Measurements from ENCODE around the gene SAMM50. TPM values are rescaled to one million over a fixed set of nuclear protein-coding genes. Genes with fewer than 3 reads are reported as not detected.

The SAMM50 gene
- polyA plus RNA-seq, 3 donors: 17.0 to 70.0 (median 62.5) TPM

DNA sequence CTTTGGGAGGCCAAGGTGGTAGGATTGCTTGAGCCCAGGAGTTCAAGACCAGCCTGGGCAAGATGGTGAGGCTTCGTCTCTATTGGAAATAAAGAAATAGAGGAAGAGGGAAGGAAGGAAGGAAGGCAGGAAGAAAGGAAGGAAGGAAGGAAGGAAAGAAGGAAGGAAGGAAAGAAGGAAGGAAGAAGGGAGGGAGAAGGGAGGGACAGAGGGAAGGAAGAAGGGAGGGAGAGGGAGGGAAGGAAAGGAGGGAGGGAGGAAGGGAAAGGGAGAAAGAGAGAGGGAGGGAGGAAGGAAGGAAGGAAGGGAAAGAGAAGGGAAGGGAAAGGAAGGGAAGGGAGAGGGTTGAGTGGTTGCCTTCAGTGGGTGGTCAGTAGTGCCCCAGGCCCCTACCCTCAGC is 45.5 kb upstream of the SAMM50 start:
- H3K27ac Mint-ChIP-seq: no peak overlapping the region
- peaks cover 3 to 7% (median 5%) of the 10 kb centered on the region in 7 donors for H3K9me3 Mint-ChIP-seq
- Histone ChIP-seq H3K27me3 (ENCODE audit: control insufficient read depth in 2 of 2, insufficient read depth in 2 of 2, low read length in 2 of 2) (no peaks in the 10 kb centered on the region), H3K9me3 (replicated peaks in 1 of 2; ENCODE audit: control insufficient read depth in 1 of 2, insufficient read depth in 1 of 2, low read length in 2 of 2) (peaks cover 0 to 10% of the 10 kb centered on the region in 2 donors), H3K9ac (ENCODE audit: insufficient read depth, low read length, poor library complexity, severe bottlenecking) (no peak overlapping the region), H2AFZ (ENCODE audit: insufficient read depth, low read depth, low read length, poor library complexity, severe bottlenecking) (no peak overlapping the region), H3K4me1 (ENCODE audit: control insufficient read depth in 1 of 2, insufficient read depth in 2 of 2, low read length in 2 of 2) (no peaks in the 10 kb centered on the region), H4K20me1 (ENCODE audit: insufficient read depth, low read length) (no peaks in the 10 kb centered on the region), H3K36me3 (replicated peaks in 1 of 2; ENCODE audit: control insufficient read depth in 1 of 2, insufficient read depth in 2 of 2, low read length in 2 of 2) (no peaks in the 10 kb centered on the region), H3K4me3 (replicated peaks in 1 of 3; ENCODE audit: low read depth in 2 of 3, low read length in 3 of 3) (no peak overlapping the region), H3K79me2 (ENCODE audit: insufficient read depth, low read length) (no peaks in the 10 kb centered on the region), H3K4me2 (replicated peaks; ENCODE audit: extremely low read depth, low read length, poor library complexity, severe bottlenecking) (no peak overlapping the region), H3K27ac (ENCODE audit: low read depth in 1 of 2, low read length in 2 of 2) (no peak overlapping the region)
- H3K4me1 Mint-ChIP-seq: no peaks in the 10 kb centered on the region
- intact Hi-C loops (cut with micrococcal nuclease): no loop called here
- peak overlapping the region in 1 of 2 donors; percentile 43 for H3K4me3 Mint-ChIP-seq
- no peak for DNase-seq
- 78% methylated on average over 1 of the region's 1 CpG for WGBS (ENCODE audit: insufficient coverage)
- H3K27me3 Mint-ChIP-seq (ENCODE audit: low read depth in 3 of 3): peaks cover 11 to 25% (median 24%) of the 10 kb centered on the region in 3 donors
- TF ChIP-seq, protein P1, sequence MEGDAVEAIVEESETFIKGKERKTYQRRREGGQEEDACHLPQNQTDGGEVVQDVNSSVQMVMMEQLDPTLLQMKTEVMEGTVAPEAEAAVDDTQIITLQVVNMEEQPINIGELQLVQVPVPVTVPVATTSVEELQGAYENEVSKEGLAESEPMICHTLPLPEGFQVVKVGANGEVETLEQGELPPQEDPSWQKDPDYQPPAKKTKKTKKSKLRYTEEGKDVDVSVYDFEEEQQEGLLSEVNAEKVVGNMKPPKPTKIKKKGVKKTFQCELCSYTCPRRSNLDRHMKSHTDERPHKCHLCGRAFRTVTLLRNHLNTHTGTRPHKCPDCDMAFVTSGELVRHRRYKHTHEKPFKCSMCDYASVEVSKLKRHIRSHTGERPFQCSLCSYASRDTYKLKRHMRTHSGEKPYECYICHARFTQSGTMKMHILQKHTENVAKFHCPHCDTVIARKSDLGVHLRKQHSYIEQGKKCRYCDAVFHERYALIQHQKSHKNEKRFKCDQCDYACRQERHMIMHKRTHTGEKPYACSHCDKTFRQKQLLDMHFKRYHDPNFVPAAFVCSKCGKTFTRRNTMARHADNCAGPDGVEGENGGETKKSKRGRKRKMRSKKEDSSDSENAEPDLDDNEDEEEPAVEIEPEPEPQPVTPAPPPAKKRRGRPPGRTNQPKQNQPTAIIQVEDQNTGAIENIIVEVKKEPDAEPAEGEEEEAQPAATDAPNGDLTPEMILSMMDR (IDR thresholded peaks at IDR 0.05): no peak
- H3K36me3 Mint-ChIP-seq: no peaks in the 10 kb centered on the region

DNA sequence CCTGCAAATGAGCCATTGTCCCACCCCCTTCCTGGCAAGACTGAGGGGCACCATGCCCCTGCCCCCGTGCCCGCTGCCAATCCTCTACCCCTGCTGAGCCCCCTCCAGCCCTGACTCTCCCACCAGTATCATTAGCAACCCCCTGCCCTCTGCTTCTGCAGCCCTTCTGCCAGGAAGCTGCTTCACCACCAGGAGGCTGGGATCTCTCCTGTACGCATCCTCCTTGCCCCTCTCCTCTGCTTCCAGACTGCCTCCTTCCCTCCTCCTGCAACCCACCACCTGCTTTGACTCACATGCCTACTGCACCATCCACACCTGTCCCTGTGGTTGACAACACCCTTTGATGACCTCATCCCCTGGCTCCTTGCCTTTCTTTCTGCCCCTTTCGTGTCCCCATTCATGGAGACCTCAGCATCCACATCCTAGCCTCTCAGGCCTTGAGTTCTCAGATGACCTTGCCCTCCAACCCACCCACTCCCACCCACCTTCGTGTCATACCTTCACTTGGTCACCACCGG is 45.0 kb upstream of the SAMM50 start:
- Mint-ChIP-seq H3K9me3 (peaks cover 3 to 7% (median 5%) of the 10 kb centered on the region in 7 donors), H3K4me1 (no peaks in the 10 kb centered on the region), H3K4me3 (no peak overlapping the region), H3K27ac (no peak overlapping the region), H3K36me3 (no peaks in the 10 kb centered on the region), H3K27me3 (ENCODE audit: low read depth in 3 of 3) (peaks cover 11 to 25% (median 24%) of the 10 kb centered on the region in 3 donors)
- 79% methylated on average over 6 of the region's 6 CpGs for WGBS (ENCODE audit: insufficient coverage)
- no peak overlapping the region for H2AFZ ChIP-seq (ENCODE audit: insufficient read depth, low read depth, low read length, poor library complexity, severe bottlenecking)
- no peaks in the 10 kb centered on the region for H3K27me3 ChIP-seq (ENCODE audit: control insufficient read depth in 2 of 2, insufficient read depth in 2 of 2, low read length in 2 of 2)
- no peak overlapping the region for H3K9ac ChIP-seq (ENCODE audit: insufficient read depth, low read length, poor library complexity, severe bottlenecking)
- intact Hi-C loops (cut with micrococcal nuclease): no loop called here
- peaks cover 0 to 10% of the 10 kb centered on the region in 2 donors for H3K9me3 ChIP-seq (replicated peaks in 1 of 2; ENCODE audit: control insufficient read depth in 1 of 2, insufficient read depth in 1 of 2, low read length in 2 of 2)
- H3K4me2 ChIP-seq (replicated peaks; ENCODE audit: extremely low read depth, low read length, poor library complexity, severe bottlenecking): no peak overlapping the region
- H3K27ac ChIP-seq (ENCODE audit: low read depth in 1 of 2, low read length in 2 of 2): no peak overlapping the region
- H3K36me3 ChIP-seq (replicated peaks in 1 of 2; ENCODE audit: control insufficient read depth in 1 of 2, insufficient read depth in 2 of 2, low read length in 2 of 2): no peaks in the 10 kb centered on the region
- H3K4me1 ChIP-seq (ENCODE audit: control insufficient read depth in 1 of 2, insufficient read depth in 2 of 2, low read length in 2 of 2): no peaks in the 10 kb centered on the region
- no peak overlapping the region for H3K4me3 ChIP-seq (replicated peaks in 1 of 3; ENCODE audit: low read depth in 2 of 3, low read length in 3 of 3)
- H3K79me2 ChIP-seq (ENCODE audit: insufficient read depth, low read length): no peaks in the 10 kb centered on the region
- H4K20me1 ChIP-seq (ENCODE audit: insufficient read depth, low read length): no peaks in the 10 kb centered on the region
- DNase-seq: no peak
- TF ChIP-seq, protein P1 (IDR thresholded peaks at IDR 0.05): no peak
